ENCODE data around the gene CNOT3. TPM values are rescaled to one million over a fixed set of nuclear protein-coding genes. Genes with fewer than 3 reads are reported as not detected.

The CNOT3 gene
- total RNA-seq, 1 donor from 2014 or later, result 53.2 TPM

DNA sequence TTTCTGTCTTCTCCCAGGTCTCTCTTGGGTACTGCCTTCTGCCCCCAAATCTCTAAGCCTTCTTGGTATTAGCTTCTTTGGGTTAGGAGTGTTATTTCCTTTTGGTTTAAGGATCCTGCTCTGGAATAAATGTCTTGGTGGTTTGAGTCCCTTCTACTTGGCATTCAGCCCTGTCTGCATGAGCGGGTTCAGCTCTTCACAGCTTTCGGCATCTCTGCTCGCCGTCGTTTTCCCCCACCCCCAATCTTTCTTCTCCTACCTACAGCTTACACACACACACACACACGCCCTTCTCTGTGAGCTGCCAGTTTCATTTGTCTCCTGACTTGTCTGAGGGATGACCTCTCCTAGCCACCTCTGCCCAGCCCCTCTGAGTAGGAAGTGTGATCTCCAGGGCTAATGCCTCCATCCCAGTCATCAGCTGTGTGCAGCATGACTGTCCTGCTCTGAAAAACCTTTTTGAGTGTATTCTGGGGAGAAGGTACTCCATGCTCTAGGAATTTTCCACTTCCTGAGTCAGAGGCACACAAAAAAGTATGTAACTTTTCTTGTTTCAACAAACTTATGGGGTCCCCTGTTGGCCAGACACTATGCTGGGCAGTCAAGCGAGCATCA lies 4.7 kb downstream of the CNOT3 start:
- intact Hi-C loops (cut with micrococcal nuclease), result no loop called here
- peaks cover 75% of the 10 kb centered on the region for H3K36me3 Mint-ChIP-seq (ENCODE audit: low read depth)
- ChIA-PET POLR2A (interaction anchor here (0.6 kb wide), 1 partner anchor 15 kb away, joined by 3 read pairs; no protein-coding TSS in a partner anchor), CTCF (interaction anchor here (1.0 kb wide), 1 partner anchor 17 kb away, joined by 3 read pairs; the partner anchor contains the start of gene LENG1)
- no peak for DNase-seq
- H3K27me3 Mint-ChIP-seq, result no peaks in the 10 kb centered on the region
- no peak for ATAC-seq (ENCODE audit: low read depth)
- TF ChIP-seq CTCF (IDR thresholded peaks at IDR 0.05), result no peak
- H3K4me3 Mint-ChIP-seq, result no peak overlapping the region
- no peaks in the 10 kb centered on the region for H3K9me3 Mint-ChIP-seq
- peaks cover 38% of the 10 kb centered on the region for H3K4me1 Mint-ChIP-seq
- H3K27ac Mint-ChIP-seq, result no peak overlapping the region

DNA sequence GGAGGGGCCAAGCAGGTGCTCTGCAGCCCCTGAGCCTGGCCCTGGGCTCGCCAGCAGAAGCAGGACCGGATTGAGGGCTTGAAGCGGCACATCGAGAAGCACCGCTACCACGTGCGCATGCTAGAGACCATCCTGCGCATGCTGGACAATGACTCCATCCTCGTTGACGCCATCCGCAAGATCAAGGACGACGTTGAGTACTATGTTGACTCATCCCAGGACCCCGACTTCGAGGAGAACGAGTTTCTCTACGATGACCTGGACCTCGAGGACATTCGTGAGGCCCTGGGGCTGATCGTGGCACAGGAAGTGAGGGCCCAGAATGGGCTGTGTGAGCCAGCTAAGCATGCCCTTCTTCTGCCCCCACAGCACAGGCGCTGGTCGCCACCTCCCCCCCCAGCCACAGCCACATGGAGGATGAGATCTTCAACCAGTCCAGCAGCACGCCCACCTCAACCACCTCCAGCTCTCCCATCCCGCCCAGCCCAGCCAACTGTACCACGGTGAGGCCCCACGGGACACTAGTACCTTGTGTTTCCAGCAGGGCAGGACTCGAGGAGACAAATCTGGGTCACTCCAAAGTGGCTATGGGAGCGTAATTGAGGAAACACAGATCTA lies 8.1 kb downstream of the CNOT3 start:
- ATAC-seq (ENCODE audit: low read depth) (no peak), DNase-seq (no peak)
- POLR2A ChIA-PET, result no interaction called here
- no peak for TF ChIP-seq CTCF (IDR thresholded peaks at IDR 0.05)
- CTCF ChIA-PET, result no interaction called here
- Mint-ChIP-seq H3K27me3 (no peaks in the 10 kb centered on the region), H3K27ac (no peak overlapping the region), H3K36me3 (ENCODE audit: low read depth) (peaks cover 81% of the 10 kb centered on the region), H3K9me3 (no peaks in the 10 kb centered on the region), H3K4me1 (peaks cover 12% of the 10 kb centered on the region), H3K4me3 (no peak overlapping the region)
- intact Hi-C loops (cut with micrococcal nuclease), result no loop called here

DNA sequence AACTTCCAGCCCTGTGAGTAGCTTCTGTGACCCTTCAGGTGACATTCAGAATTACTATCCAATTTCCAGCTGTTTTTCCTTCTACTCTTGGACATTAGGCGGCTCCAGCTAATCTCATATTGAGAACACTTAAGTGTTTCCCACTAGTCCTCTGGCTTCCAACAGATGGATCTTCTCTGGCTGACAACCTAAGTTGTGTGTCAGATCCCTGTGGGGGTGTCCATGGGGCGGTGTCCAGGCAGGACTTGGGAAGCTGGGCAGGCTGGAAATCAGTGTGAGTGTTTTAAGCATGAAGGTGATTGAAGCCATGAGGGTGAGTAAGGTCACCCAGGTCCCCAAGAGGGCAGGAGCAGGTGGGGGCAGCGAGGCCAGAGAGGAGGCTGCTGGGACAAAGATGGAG lies 10.1 kb downstream of the CNOT3 start:
- H3K27me3 Mint-ChIP-seq, result no peaks in the 10 kb centered on the region
- DNase-seq, result no peak
- H3K9me3 Mint-ChIP-seq, result no peaks in the 10 kb centered on the region
- H3K4me1 Mint-ChIP-seq, result peaks cover 1% of the 10 kb centered on the region
- ChIA-PET CTCF (no interaction called here), POLR2A (interaction anchor here (0.7 kb wide), 1 partner anchor 11 kb away, joined by 3 read pairs; no protein-coding TSS in a partner anchor)
- no peak overlapping the region for H3K27ac Mint-ChIP-seq
- H3K4me3 Mint-ChIP-seq, result no peak overlapping the region
- ATAC-seq (ENCODE audit: low read depth), result no peak
- TF ChIP-seq CTCF (IDR thresholded peaks at IDR 0.05), result no peak
- intact Hi-C loops (cut with micrococcal nuclease), result no loop called here
- H3K36me3 Mint-ChIP-seq (ENCODE audit: low read depth), result peaks cover 92% of the 10 kb centered on the region

- CTCF ChIA-PET, result no interaction called here
Observed at GRCh38 chr19:54148158-54148557, 10.6 kb downstream of the CNOT3 start.

More at GRCh38 chr19:54148158-54148557, 10.6 kb downstream of the CNOT3 start:
- no peak overlapping the region for H3K4me3 Mint-ChIP-seq
- ATAC-seq (ENCODE audit: low read depth) (no peak), DNase-seq (no peak)
- peaks cover 1% of the 10 kb centered on the region for H3K4me1 Mint-ChIP-seq
- no peaks in the 10 kb centered on the region for H3K27me3 Mint-ChIP-seq
- peaks cover 90% of the 10 kb centered on the region for H3K36me3 Mint-ChIP-seq (ENCODE audit: low read depth)
- no peaks in the 10 kb centered on the region for H3K9me3 Mint-ChIP-seq
- intact Hi-C loops (cut with micrococcal nuclease), result no loop called here
- TF ChIP-seq CTCF (IDR thresholded peaks at IDR 0.05), result no peak
- no peak overlapping the region for H3K27ac Mint-ChIP-seq
- POLR2A ChIA-PET, result interaction anchor here (0.7 kb wide), 1 partner anchor 11 kb away, joined by 3 read pairs; no protein-coding TSS in a partner anchor
